Bone marrow (tissue), 2 donors: ENCODE results near the gene IL15.
"Not testable (repeated sequence)": the region's sequence is repeated elsewhere in the genome, so short reads cannot be mapped to it uniquely, and the experiment has no call there.

ENCODE experiments used
- DNase-seq, 2 donors: peaks; one replicate each; lab custom pipeline; 2025; lab: John Stamatoyannopoulos, UW

IL15 gene

GRCh38 chr4:141647966-141648365 lies 11.6 kb downstream of the IL15 start:
- no peak for DNase-seq

DNA sequence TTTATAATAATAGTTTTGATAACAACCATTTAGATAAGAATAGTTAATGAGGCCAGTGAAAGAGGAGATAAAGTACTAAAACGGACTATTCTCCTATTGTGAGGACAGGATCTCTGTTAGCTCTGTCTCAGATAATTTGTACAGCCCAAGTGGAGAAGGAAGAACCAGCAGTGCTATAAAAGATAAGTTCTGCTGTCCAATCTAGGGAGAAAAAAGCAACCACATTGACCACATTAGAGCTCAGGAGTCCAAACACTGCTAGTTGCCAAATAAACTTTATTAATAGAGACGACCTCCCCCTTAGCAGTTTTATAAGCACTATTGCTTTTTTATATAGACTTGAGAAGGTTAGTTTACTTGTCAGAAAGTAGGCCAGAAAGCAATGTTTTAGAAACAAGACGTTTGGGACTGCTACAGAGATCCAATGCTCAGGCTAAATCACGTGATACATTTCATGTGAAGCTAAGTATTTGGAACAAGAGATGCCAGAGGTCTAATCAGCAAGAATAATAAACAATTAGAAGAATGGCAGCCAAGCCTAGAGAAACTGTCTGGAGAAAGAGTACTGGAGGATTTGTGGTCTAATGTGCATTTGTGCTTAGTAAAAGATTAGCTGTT lies 15.9 kb downstream of the IL15 start:
- DNase-seq: no peak

DNA sequence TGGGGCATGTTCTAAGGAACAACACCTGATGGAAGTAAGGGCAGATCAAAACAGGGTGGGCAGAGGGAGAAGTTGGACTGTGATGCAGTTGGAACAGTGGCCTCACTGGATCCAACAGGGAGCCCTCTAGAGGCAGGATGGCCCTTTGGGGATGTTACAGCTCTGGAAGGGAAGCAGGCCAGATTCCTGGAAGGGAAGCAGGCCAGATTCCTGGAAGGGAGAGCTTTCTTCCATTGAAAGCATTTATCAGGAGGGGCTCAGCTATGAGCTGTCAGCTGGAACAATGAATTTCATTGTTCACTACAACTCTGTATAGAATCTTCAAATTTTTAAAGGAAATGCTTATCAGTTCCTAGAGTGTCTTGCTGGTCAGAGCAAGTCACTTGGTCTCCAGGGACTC lies 17.7 kb downstream of the IL15 start:
- no peak for DNase-seq

DNA sequence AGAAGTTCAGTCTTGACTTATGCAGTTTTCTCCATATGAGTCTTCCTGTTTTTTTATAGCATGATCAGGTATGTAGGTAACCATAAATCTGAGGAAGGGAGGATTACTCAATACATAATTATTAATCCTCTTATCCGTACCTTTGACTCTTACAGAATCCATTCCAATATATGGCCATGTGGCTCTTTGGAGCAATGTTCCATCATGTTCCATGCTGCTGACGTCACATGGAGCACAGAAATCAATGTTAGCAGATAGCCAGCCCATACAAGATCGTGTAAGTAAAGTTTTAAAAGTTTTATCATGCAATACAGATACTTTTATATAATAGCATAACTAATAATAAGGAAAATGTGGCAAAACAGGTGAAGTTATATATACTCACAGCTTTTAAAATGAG lies 19.6 kb downstream of the IL15 start:
- no peak for DNase-seq

- DNase-seq: no peak
Measured at GRCh38 chr4:141657550-141658250, 21.3 kb downstream of the IL15 start.

GRCh38 chr4:141658309-141658708 lies 21.9 kb downstream of the IL15 start:
- no peak for DNase-seq

DNA sequence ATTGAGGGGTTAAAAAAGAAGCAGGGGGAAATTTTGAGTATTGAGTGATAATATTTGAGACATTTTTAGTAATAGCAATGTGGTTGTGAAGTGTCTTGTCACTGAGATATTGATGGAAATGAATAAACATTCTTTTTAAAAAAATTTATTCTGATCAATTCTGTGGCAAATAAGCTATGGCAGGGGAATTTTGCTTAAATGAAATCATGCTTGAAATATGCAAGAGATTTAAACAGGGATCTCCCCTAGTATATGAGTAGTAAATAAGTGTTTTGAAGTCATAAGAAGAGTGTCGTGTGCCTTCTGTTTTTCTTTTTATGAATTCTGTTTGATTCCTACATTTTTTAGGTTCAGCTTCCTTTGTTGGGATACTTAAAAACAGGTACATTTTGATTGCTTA lies 23.2 kb downstream of the IL15 start:
- no peak for DNase-seq

GRCh38 chr4:141660880-141661279 lies 24.5 kb downstream of the IL15 start:
- DNase-seq: no peak

DNA sequence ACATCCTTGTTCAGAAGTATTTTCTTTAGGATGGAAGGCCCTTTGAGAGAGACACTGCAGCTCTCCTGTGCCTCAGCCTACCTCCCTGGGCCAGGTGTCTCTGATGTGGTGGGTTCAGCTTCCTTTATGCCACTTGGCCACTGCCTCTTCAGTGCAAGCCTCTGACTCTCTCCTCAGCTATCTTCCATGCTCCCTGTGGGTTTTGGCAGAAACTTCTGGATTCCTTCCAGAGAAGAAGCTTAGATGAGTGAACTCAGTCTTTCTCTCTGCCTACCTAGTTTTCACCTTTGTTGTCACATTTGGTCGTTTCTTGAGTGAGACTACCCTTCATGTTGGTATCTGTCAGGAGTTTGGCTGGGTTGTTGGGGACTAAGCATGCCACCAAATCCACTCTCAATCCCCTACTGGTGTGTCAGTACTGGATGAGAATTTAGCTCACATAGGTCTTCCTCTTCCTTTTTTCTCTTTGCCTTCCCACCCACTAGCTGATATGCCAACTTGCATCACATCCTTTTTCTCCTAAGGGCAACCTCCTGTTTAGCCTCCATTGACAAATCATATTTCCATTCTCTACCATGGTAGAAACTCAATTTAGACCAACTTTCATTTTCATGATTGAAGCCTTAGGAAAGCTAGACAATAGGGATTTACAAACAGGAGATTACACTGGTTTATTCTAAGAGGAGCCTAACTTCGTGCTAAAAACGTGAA lies 32.0 kb downstream of the IL15 start:
- no peak for DNase-seq

DNA sequence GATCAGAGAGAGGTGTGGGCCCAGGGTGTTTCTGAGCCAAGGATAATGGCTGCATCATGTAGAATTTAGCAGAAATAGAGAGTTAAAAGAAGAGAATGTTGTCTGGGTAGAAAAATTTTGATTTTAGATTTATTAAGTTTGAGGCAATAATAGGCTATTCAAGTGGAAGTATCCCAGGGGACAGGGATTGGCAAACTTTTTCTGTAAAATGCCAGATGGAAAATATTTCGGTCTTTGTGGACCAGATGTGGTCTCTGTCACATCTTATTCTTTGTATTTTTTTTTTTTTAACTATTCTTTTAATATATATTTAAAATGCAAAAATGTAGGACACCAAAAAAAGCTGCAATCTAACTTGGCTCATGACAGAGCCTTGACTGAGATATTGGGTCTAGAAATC lies 33.1 kb downstream of the IL15 start:
- DNase-seq: no peak

- no peak for DNase-seq
Measured at GRCh38 chr4:141675384-141675783, 39.0 kb downstream of the IL15 start.

DNA sequence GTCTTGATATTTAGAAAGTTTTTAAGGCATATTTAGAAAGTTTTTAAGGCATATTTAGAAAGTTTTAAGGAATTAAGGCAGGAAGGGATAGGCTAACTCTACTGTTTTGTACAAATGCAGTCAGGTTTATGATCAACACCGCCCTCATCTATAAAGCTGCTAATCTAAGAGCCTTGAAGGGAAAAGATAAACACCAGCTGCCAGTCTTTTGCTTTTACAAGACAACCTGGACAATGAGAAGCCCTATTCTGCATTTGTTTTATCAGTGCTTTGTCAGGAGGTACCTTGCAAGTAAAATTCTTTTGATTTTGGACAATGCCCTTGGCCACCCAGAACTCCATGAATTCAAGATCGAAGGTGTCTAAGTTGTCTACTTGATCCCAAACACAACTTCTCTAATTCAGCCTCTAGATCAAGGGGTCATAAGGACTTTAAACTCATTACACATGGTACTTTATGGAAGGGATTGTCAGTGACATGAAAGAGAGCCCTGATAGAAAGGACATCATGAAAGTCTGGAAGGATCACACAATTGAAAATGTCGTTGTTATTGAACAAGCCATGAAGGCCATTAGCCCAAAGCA lies 39.8 kb downstream of the IL15 start:
- DNase-seq: no peak

- no peak for DNase-seq
Measured at GRCh38 chr4:141680060-141680459, 43.7 kb downstream of the IL15 start.

DNA sequence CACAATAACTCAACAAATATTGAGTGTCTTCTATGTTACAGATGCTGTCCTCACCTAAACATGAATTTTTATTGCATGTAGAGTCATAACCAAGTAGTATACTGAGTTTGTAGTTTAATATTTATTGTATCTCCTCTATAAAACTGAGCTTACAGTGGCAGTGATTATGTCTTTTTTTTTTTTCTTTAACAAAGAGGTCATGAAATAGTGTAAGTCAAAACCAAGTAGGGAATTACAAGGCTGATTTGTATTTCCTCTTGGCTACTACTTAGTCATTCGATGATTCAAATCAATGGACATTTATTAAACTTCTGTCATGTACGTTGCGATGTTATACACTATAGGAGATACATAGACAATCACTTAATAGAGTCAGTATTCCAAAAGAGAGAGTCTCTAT lies 48.4 kb downstream of the IL15 start:
- DNase-seq: no peak

GRCh38 chr4:141686146-141686775 lies 49.9 kb downstream of the IL15 start:
- no peak for DNase-seq

- no peak for DNase-seq
Measured at GRCh38 chr4:141686879-141687278, 50.5 kb downstream of the IL15 start.

GRCh38 chr4:141689726-141690296 lies 53.4 kb downstream of the IL15 start:
- DNase-seq: not testable (repeated sequence)

- not testable (repeated sequence) for DNase-seq
Measured at GRCh38 chr4:141691247-141691646, 54.9 kb downstream of the IL15 start.

GRCh38 chr4:141692081-141692480 lies 55.7 kb downstream of the IL15 start:
- no peak for DNase-seq

DNA sequence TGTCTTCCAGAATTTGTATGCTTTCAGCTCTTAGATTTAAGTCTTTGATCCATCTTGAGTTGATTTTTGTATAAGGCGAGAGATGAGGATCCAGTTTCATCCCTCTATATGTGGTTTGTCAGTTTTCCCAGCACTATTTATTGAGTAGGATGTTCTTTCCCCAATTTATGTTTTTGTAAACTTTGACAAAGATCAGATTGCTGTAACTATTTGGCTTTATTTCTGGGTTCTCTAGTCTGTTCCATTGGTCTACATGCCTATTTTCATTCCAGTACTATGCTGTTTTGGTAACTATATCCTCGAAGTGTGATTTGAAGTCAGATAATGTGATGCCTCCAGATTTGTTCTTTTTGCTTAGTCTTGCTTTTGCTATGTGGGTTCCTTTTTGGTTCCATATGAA lies 60.7 kb downstream of the IL15 start:
- no peak for DNase-seq

DNA sequence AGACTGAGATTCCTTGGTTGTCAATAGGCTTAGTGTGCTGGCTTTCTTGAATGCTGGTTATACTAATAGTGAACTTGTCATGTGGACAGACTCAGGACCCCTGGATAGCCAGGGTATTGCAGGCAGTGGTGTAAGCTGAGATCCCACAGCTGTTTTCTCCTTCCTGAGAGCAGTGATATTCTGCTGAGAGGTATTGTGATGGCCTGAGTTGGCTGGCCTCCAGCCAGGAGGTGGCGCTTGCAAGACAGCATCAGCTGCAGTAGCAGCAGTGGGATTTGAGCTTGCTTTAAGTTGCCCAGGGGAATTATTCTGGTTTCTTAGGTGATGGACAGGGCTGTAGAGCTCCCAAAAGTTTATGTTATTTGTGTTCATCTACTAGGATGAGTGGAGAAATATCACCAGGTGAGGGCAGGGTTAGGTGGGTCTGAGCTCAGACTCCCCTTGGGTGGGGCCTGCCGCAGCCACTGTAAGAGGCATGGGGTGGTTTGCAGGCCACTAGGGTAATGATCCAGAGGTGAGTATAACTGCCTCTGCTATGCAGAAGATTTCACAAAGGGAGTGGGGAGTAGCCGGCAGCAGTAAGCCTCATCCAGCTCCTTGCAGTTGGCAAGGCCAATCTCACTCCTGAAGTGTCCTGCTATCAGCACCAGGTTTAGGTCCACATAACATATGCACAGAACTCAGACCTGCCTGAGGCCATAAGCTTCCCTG lies 66.2 kb downstream of the IL15 start:
- DNase-seq: no peak

DNA sequence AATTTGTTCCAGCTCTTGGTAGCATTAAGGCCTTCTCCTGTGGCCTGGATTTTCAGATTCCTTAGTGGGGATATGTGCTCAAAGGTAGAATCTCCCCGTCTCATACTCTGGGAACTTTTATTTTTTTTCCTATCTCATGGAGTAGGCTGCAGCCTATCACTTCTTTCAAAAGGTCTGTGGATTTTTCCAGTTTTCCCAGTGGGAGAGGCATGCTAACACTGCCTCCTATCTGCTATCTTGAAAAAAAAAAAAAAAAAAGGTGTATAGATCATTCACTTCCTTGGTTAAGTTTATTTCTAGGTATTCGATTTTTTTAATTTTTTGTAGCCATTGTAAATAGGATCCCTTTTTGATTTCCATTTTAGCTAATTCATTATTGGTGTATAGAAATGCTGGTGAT lies 67.1 kb downstream of the IL15 start:
- DNase-seq: no peak
